Effector memory CD8-positive, alpha-beta T cell (primary cell): ENCODE results near the gene THEM5.

Experiments used
- ATAC-seq: fragments of 150-1000 bp; cut with Tn5 transposase; replicated peaks from 2 replicates; pipeline ENCODE4 v1.10.0; 2021; ENCODE audit warnings: mild to moderate bottlenecking, moderate library complexity
- DNase-seq, 3 experiments: peaks; one replicate each; pipeline ENCODE4 v3.0.0; 2021
- H3K27ac Mint-ChIP-seq, 2 donors: one replicate each; pipeline ENCODE4 v1.8.0; 2022; ENCODE audit warnings: mild to moderate bottlenecking in 2 of 2, mixed read lengths in 2 of 2, moderate library complexity in 2 of 2
- H3K27me3 Mint-ChIP-seq, 2 donors: one replicate each; pipeline ENCODE4 v1.8.0; 2022; ENCODE audit warnings: mixed read lengths in 2 of 2
- H3K36me3 Mint-ChIP-seq: one replicate; pipeline ENCODE4 v1.8.0; 2022; ENCODE audit warnings: mild to moderate bottlenecking, moderate library complexity, mixed read lengths; ENCODE audit not compliant: insufficient read depth
- H3K4me1 Mint-ChIP-seq, 2 donors: one replicate each; pipeline ENCODE4 v1.8.0; 2022; ENCODE audit warnings: low read depth in 2 of 2, mixed read lengths in 2 of 2
- H3K4me3 Mint-ChIP-seq, 2 donors: one replicate each; pipeline ENCODE4 v1.8.0; 2022; ENCODE audit warnings: mild to moderate bottlenecking in 2 of 2, mixed read lengths in 2 of 2, moderate library complexity in 2 of 2
- H3K9me3 Mint-ChIP-seq, 2 donors: one replicate each; pipeline ENCODE4 v1.8.0; 2022; ENCODE audit warnings: mixed read lengths in 2 of 2

Gene THEM5

GRCh38 chr1:151817353-151817730 lies 36.2 kb downstream of the THEM5 start:
- no peaks in the 10 kb centered on the region for H3K9me3 Mint-ChIP-seq
- H3K4me3 Mint-ChIP-seq, result peak overlapping the region; percentile 62 to 89
- H3K27me3 Mint-ChIP-seq, result no peaks in the 10 kb centered on the region
- H3K27ac Mint-ChIP-seq, result peak overlapping the region; percentile 41 to 91
- DNase-seq (no peak), ATAC-seq (no peak)
- peaks cover 51 to 81% of the 10 kb centered on the region in 2 donors for H3K4me1 Mint-ChIP-seq
- peaks cover 45% of the 10 kb centered on the region for H3K36me3 Mint-ChIP-seq

GRCh38 chr1:151816548-151817352 lies 36.8 kb downstream of the THEM5 start:
- peaks cover 46% of the 10 kb centered on the region for H3K36me3 Mint-ChIP-seq
- H3K4me3 Mint-ChIP-seq, result peak overlapping the region; percentile 77 to 89
- no peaks in the 10 kb centered on the region for H3K9me3 Mint-ChIP-seq
- ATAC-seq, result no peak
- DNase-seq, result no peak
- peak overlapping the region; percentile 90 to 91 for H3K27ac Mint-ChIP-seq
- H3K4me1 Mint-ChIP-seq, result peaks cover 48 to 78% of the 10 kb centered on the region in 2 donors
- no peaks in the 10 kb centered on the region for H3K27me3 Mint-ChIP-seq

GRCh38 chr1:151815716-151816327 lies 37.7 kb downstream of the THEM5 start:
- H3K9me3 Mint-ChIP-seq, result no peaks in the 10 kb centered on the region
- DNase-seq (peak; percentile 53 to 78 (median 74)), ATAC-seq (peak; percentile 87)
- peaks cover 39 to 69% of the 10 kb centered on the region in 2 donors for H3K4me1 Mint-ChIP-seq
- peak overlapping the region; percentile 77 to 89 for H3K4me3 Mint-ChIP-seq
- H3K27ac Mint-ChIP-seq, result peak overlapping the region; percentile 90 to 91
- peaks cover 50% of the 10 kb centered on the region for H3K36me3 Mint-ChIP-seq
- H3K27me3 Mint-ChIP-seq, result no peaks in the 10 kb centered on the region

- ATAC-seq (no peak), DNase-seq (no peak)
- Mint-ChIP-seq H3K36me3 (peaks cover 54% of the 10 kb centered on the region), H3K4me3 (peak overlapping the region; percentile 77 to 89), H3K27me3 (no peaks in the 10 kb centered on the region), H3K9me3 (no peaks in the 10 kb centered on the region), H3K27ac (peak overlapping the region; percentile 90 to 91), H3K4me1 (peaks cover 34 to 61% of the 10 kb centered on the region in 2 donors)
Measured at GRCh38 chr1:151814971-151815545, 38.5 kb downstream of the THEM5 start.

GRCh38 chr1:151814426-151814825 lies 39.1 kb downstream of the THEM5 start:
- Mint-ChIP-seq H3K36me3 (peaks cover 54% of the 10 kb centered on the region), H3K9me3 (no peaks in the 10 kb centered on the region), H3K27me3 (no peaks in the 10 kb centered on the region), H3K4me3 (peak overlapping the region in 1 of 2 donors; percentile 89), H3K4me1 (peaks cover 34 to 55% of the 10 kb centered on the region in 2 donors), H3K27ac (peak overlapping the region; percentile 90 to 91)
- ATAC-seq (no peak), DNase-seq (no peak)

GRCh38 chr1:151813271-151813977 lies 40.1 kb downstream of the THEM5 start:
- peak overlapping the region; percentile 14 to 91 for H3K27ac Mint-ChIP-seq
- H3K4me3 Mint-ChIP-seq, result peak overlapping the region in 1 of 2 donors; percentile 89
- H3K4me1 Mint-ChIP-seq, result peaks cover 30 to 48% of the 10 kb centered on the region in 2 donors
- peaks cover 60% of the 10 kb centered on the region for H3K36me3 Mint-ChIP-seq
- H3K27me3 Mint-ChIP-seq, result no peaks in the 10 kb centered on the region
- no peaks in the 10 kb centered on the region for H3K9me3 Mint-ChIP-seq
- DNase-seq, result no peak
- ATAC-seq, result no peak

- Mint-ChIP-seq H3K9me3 (no peaks in the 10 kb centered on the region), H3K4me3 (no peak overlapping the region), H3K27ac (no peak overlapping the region), H3K27me3 (no peaks in the 10 kb centered on the region), H3K4me1 (peaks cover 20 to 35% of the 10 kb centered on the region in 2 donors), H3K36me3 (peaks cover 53% of the 10 kb centered on the region)
- DNase-seq, result no peak
- no peak for ATAC-seq
Measured at GRCh38 chr1:151811181-151811580, 42.3 kb downstream of the THEM5 start.

- no peaks in the 10 kb centered on the region for H3K9me3 Mint-ChIP-seq
- no peak for ATAC-seq
- H3K4me3 Mint-ChIP-seq, result no peak overlapping the region
- peaks cover 11 to 26% of the 10 kb centered on the region in 2 donors for H3K4me1 Mint-ChIP-seq
- peaks cover 43% of the 10 kb centered on the region for H3K36me3 Mint-ChIP-seq
- no peaks in the 10 kb centered on the region for H3K27me3 Mint-ChIP-seq
- no peak for DNase-seq
- no peak overlapping the region for H3K27ac Mint-ChIP-seq
Measured at GRCh38 chr1:151809985-151810556, 43.4 kb downstream of the THEM5 start.

- Mint-ChIP-seq H3K27ac (peak overlapping the region in 1 of 2 donors; percentile 47), H3K9me3 (no peaks in the 10 kb centered on the region), H3K4me1 (peaks cover 6 to 26% of the 10 kb centered on the region in 2 donors), H3K36me3 (peaks cover 38% of the 10 kb centered on the region), H3K4me3 (no peak overlapping the region), H3K27me3 (no peaks in the 10 kb centered on the region)
- DNase-seq, result no peak
- ATAC-seq, result no peak
Measured at GRCh38 chr1:151809290-151809984, 44.1 kb downstream of the THEM5 start.

- Mint-ChIP-seq H3K4me1 (peaks cover 11 to 22% of the 10 kb centered on the region in 2 donors), H3K9me3 (no peaks in the 10 kb centered on the region), H3K27me3 (no peaks in the 10 kb centered on the region), H3K36me3 (peaks cover 31% of the 10 kb centered on the region), H3K27ac (peak overlapping the region in 1 of 2 donors; percentile 47), H3K4me3 (no peak overlapping the region)
- DNase-seq (no peak), ATAC-seq (no peak)
Measured at GRCh38 chr1:151807766-151808165, 45.7 kb downstream of the THEM5 start.

- no peaks in the 10 kb centered on the region for H3K9me3 Mint-ChIP-seq
- H3K27me3 Mint-ChIP-seq, result no peaks in the 10 kb centered on the region
- H3K4me1 Mint-ChIP-seq, result peaks cover 7 to 23% of the 10 kb centered on the region in 2 donors
- H3K27ac Mint-ChIP-seq, result peak overlapping the region in 1 of 2 donors; percentile 80
- ATAC-seq, result no peak
- H3K36me3 Mint-ChIP-seq, result peaks cover 26% of the 10 kb centered on the region
- DNase-seq, result no peak
- no peak overlapping the region for H3K4me3 Mint-ChIP-seq
Measured at GRCh38 chr1:151807131-151807530, 46.4 kb downstream of the THEM5 start.

- H3K4me3 Mint-ChIP-seq, result no peak overlapping the region
- peaks cover 7 to 23% of the 10 kb centered on the region in 2 donors for H3K4me1 Mint-ChIP-seq
Measured at GRCh38 chr1:151806170-151806569, 47.3 kb downstream of the THEM5 start.

More at GRCh38 chr1:151806170-151806569, 47.3 kb downstream of the THEM5 start:
- Mint-ChIP-seq H3K9me3 (no peaks in the 10 kb centered on the region), H3K27me3 (no peaks in the 10 kb centered on the region), H3K27ac (peak overlapping the region in 1 of 2 donors; percentile 80), H3K36me3 (peaks cover 22% of the 10 kb centered on the region)
- no peak for DNase-seq
- no peak for ATAC-seq
